GM12873 (cell line): ENCODE results near the gene FSD1.

Source experiments
- TF ChIP-seq, protein P1 (sequence below): IDR thresholded peaks from 2 replicates; pipeline ENCODE4 v1.5.1; 2012; ENCODE audit warnings: low read depth, mild to moderate bottlenecking, moderate library complexity, low read length, control low read depth; ENCODE audit not compliant: insufficient read depth; ENCODE audit errors: missing control alignments

Gene FSD1

DNA sequence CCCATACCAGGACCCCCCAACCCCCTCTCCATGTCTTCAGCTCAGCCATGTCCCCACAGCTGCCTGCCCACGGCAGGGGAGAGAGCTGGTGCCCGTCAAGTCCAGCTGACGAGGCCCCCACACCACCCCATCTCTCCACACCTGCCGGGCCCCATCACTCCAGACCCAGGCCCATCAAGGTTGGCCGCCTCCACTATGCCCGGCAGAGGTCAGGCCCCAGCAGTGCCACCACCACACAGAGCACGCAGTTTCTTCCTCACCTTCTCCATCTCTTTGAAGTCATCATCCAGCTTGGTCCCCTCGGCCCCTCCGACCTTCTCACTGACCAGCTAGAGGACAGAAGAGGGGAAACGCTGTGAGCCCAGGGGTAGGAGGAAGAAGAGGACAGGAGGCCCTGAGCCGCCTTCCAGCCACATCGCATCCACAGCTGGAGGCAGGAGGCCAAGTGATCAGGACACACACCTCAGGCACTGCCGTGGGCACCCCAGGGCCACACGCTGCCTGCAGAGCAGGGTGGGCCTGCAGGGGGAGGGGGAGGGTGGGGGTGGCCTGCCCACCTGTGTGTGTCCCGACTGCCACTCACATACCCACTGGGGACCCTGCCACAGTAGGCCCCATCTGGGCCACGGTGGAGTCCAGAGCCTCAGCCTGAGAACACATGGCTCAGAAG lies 62.4 kb downstream of the FSD1 start:
- TF ChIP-seq, protein P1, sequence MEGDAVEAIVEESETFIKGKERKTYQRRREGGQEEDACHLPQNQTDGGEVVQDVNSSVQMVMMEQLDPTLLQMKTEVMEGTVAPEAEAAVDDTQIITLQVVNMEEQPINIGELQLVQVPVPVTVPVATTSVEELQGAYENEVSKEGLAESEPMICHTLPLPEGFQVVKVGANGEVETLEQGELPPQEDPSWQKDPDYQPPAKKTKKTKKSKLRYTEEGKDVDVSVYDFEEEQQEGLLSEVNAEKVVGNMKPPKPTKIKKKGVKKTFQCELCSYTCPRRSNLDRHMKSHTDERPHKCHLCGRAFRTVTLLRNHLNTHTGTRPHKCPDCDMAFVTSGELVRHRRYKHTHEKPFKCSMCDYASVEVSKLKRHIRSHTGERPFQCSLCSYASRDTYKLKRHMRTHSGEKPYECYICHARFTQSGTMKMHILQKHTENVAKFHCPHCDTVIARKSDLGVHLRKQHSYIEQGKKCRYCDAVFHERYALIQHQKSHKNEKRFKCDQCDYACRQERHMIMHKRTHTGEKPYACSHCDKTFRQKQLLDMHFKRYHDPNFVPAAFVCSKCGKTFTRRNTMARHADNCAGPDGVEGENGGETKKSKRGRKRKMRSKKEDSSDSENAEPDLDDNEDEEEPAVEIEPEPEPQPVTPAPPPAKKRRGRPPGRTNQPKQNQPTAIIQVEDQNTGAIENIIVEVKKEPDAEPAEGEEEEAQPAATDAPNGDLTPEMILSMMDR: no peak

DNA sequence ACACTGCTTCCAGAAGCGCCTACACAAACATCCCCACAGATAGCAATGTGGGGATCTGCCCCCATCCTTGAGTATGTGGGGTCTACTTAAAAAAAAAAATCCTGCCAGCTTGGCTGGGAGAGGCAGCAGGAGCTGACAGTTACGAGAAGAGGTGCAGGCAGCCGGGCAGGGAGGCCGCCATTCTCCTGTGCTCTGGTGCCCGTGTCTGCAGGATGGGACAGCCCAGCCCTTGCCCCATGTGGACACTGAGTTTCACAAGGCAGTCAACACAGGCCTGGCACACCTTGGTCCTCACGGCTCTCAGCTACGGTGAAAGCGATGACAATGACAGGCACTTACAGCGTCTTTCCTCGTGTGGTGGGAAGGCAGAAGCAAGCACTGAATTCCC lies 62.9 kb downstream of the FSD1 start:
- TF ChIP-seq, protein P1: no peak

DNA sequence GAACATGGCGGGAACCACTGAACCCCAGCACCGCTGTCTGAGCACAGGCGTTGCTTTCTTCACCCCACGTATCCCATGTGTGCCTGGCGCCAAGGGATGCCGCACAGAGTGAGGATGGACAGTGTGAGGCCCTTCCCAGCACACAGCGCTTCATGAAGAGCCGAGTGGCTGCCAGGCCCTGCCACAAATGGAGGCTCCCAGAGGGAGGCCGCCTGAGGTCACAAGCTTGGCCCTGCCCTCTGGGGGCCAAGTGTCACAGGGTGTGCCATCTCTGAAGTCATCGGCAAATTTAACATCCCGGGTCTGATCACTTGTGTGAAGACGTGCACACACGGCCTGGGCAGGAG lies 63.4 kb downstream of the FSD1 start:
- TF ChIP-seq, protein P1: no peak

DNA sequence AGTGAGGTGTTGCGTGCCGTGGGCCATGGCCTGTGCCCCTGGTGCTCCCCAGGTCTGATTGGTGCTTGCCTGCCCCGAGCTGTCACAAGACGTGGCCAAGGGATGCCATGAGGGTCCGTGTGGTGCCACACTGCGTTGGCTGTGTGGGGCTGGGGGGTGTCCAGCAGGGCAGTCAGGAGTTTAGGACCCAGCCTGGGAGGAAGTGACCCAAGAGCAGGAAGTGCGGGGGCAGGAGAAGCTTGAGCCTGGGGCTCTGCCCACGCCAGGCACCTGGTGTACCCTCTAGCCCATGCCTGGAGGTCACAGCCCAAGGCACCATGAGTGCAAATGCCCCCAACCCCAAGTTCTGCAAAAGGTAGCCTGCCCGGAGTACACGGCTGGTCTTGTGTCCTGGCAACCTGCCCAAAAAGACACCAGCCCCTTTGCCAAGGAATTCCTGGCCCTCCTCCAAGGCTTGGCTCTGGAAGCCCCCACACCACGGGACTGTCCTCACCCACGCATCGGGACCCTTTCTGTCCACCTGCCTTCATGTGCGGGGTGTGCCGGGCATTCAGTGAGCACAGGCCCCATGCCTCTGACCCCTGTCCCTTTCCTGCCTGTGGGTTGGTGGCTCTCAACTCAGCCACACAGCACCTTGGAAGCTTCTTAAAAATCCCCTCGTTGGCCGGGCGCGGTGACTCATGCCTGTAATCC lies 63.9 kb downstream of the FSD1 start:
- TF ChIP-seq, protein P1: no peak

DNA sequence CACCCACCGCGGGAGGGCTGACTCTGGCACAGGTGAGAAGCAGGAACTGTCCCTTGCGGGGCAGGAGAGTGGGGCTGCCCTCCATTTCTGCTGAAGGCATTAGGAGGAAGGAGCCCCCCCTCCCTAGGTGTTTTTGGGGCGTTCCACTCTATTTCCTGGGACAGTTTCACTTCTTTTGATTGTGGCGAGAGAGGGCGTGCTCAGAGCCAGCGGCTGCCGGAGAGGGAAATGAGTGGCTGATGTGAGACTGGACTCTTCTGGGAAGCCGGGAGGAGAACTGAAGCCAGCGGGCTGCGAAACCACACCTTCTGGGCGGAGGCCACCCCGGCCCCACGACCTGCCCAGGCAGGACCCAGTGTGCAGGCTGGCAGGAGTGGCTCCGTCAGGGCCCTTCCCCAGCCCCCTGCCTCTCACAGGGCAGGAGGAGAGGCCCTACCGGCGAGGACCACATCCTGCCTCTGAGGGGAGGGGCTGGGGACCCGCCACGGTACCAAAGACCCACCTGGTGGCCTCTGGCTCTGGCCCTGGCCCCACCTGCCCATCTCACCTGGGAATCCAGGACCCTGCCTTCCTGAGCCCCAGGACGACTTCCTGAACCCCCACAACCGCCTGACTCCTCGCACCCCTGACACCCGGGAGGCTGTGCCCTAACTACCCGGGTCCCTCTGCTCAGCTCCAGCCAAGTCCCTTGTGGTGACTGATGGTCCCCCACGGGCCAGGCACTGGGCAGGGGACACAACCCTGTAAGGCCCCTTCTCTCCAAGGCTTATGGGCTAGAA lies 64.9 kb downstream of the FSD1 start:
- TF ChIP-seq, protein P1: no peak

DNA sequence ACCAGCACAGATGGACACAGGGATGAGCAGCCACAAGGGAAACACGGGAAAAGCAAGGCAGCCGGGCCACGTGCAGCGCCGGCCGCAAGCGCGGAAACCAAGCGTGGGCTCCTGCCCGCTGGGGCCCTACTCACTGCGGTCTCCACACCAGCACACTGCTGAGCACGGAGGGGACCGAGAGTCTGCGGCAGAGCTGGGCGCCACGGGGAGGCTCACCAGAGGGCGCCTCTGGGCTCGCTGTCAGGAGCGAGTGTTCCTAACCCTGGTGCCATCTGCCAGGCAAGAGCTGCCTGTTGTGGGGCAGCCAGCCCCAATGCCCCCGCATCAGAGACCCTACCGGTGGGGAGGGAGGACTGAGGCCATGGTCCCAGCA lies 65.5 kb downstream of the FSD1 start:
- TF ChIP-seq, protein P1: peak; percentile 70

DNA sequence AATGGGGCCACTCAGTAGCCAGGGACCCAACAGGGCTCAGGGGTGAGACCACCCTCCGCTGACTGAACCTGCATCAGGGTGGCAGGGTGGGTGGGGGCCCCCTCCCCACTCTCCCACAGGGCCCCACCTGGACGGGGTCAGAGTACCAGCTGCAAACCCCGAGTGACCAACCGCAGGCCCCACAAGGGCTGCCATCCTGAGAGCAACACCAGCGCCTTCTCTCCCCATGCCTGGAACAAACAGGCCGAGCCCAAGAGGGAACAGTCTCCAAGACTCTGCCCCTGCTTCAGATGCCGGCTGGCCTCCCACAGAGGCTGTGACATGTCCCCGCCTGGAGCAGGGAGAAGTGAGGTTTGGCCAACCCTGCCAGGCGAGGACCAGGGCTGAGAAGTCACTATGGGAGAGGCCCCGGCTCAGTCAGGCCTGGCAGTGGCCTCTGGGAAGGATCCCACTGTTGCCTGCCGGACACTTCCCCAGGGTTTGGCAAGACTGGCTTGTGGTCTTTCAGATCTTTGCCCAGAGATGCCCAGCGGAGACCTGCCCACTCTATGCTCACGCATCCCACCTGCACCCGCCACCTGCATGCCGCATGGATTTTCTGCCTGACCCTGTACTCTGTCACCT lies 66.1 kb downstream of the FSD1 start:
- TF ChIP-seq, protein P1: no peak
